ENCODE data around the gene RGS21. TPM values are rescaled to one million over a fixed set of nuclear protein-coding genes. Genes with fewer than 3 reads are reported as not detected.

Gene RGS21
- total RNA-seq, 1 experiment from 2014 or later = not detected

DNA sequence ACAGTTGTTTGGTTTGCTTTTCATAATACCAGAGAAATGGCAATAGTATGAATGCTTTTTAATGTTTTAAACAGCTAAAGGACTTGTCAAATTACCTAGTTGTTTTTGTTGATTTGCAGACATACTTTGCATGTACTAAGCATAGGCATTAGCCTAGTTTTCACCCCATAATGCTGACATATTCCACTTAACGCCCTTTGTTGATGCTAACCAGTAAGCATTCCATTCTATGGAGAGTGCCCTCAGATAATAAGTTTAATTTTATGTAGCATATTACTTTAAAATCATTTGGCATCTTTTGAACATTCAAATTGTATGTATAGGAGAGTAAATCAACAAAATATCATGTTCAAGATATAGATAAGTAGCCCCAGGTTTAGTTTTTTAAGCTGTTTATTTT is 32.5 kb downstream of the RGS21 start:
- Histone ChIP-seq H3K27me3 (ENCODE audit: insufficient read depth, low read depth) (no peaks in the 10 kb centered on the region), H3K79me2 (ENCODE audit: low read depth) (no peaks in the 10 kb centered on the region), H3F3A (ENCODE audit: insufficient read depth, low read depth) (no peaks in the 10 kb centered on the region), H3K9me3 (ENCODE audit: insufficient read depth, low read depth) (no peaks in the 10 kb centered on the region), H4K20me1 (ENCODE audit: insufficient read depth) (no peaks in the 10 kb centered on the region), H3K4me3 (no peak overlapping the region), H3K36me3 (ENCODE audit: low read depth) (no peaks in the 10 kb centered on the region), H3K27ac (no peak overlapping the region), H3K4me2 (no peak overlapping the region), H3K4me1 (replicated peaks; ENCODE audit: insufficient read depth) (no peaks in the 10 kb centered on the region), H3K9me2 (ENCODE audit: insufficient read depth) (no peaks in the 10 kb centered on the region; the same call in 1 of the 2 replicates), H2AFZ (no peak overlapping the region)
- no peak for TF ChIP-seq EZH2 (IDR thresholded peaks at IDR 0.05; ENCODE audit: low read depth)
- TF ChIP-seq, protein P1, sequence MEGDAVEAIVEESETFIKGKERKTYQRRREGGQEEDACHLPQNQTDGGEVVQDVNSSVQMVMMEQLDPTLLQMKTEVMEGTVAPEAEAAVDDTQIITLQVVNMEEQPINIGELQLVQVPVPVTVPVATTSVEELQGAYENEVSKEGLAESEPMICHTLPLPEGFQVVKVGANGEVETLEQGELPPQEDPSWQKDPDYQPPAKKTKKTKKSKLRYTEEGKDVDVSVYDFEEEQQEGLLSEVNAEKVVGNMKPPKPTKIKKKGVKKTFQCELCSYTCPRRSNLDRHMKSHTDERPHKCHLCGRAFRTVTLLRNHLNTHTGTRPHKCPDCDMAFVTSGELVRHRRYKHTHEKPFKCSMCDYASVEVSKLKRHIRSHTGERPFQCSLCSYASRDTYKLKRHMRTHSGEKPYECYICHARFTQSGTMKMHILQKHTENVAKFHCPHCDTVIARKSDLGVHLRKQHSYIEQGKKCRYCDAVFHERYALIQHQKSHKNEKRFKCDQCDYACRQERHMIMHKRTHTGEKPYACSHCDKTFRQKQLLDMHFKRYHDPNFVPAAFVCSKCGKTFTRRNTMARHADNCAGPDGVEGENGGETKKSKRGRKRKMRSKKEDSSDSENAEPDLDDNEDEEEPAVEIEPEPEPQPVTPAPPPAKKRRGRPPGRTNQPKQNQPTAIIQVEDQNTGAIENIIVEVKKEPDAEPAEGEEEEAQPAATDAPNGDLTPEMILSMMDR (conservative IDR thresholded peaks at IDR 0.05) = no peak
- POLR2A ChIA-PET (ENCODE audit: unreplicated experiment) = no interaction called here
- DNase-seq = no peak
- BruUV-seq (replicated peaks) = no TSS peak
- intact Hi-C loops (cut with micrococcal nuclease; ENCODE audit: unreplicated experiment) = no loop called here
- CTCF ChIA-PET = no interaction called here

DNA sequence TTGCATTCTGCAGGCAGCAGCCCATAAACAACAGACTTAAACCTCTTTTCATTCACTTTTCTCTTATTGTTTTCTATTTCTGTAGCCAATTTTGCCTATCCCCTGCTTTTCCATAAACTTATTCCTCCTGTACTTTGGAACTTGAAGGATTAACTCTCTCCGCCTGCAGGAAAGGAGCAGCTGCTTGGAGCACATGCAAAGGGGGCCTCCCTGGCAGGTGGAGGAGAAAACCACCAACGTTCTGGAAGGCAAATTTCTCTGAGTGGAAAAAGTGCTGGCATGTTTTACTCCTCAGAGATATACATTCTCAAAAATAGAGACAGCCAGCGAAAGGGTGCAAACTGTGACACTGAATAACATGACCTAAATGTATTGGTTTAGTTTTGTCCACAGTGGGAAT is 33.6 kb downstream of the RGS21 start:
- H3K79me2 ChIP-seq (ENCODE audit: low read depth) = no peaks in the 10 kb centered on the region
- BruUV-seq (replicated peaks) = no TSS peak
- H3K27me3 ChIP-seq (ENCODE audit: insufficient read depth, low read depth) = no peaks in the 10 kb centered on the region
- no peaks in the 10 kb centered on the region for H4K20me1 ChIP-seq (ENCODE audit: insufficient read depth)
- H3K9me2 ChIP-seq (ENCODE audit: insufficient read depth) = no peaks in the 10 kb centered on the region; the same call in 1 of the 2 replicates
- H3K4me3 ChIP-seq = no peak overlapping the region
- no peak overlapping the region for H3K4me2 ChIP-seq
- H3K27ac ChIP-seq = no peak overlapping the region
- no peaks in the 10 kb centered on the region for H3F3A ChIP-seq (ENCODE audit: insufficient read depth, low read depth)
- no peak overlapping the region for H2AFZ ChIP-seq
- POLR2A ChIA-PET (ENCODE audit: unreplicated experiment) = no interaction called here
- no peaks in the 10 kb centered on the region for H3K4me1 ChIP-seq (replicated peaks; ENCODE audit: insufficient read depth)
- no peak for DNase-seq
- CTCF ChIA-PET = no interaction called here
- intact Hi-C loops (cut with micrococcal nuclease; ENCODE audit: unreplicated experiment) = no loop called here
- no peaks in the 10 kb centered on the region for H3K9me3 ChIP-seq (ENCODE audit: insufficient read depth, low read depth)
- TF ChIP-seq, protein P1 (conservative IDR thresholded peaks at IDR 0.05) = no peak
- H3K36me3 ChIP-seq (ENCODE audit: low read depth) = no peaks in the 10 kb centered on the region

DNA sequence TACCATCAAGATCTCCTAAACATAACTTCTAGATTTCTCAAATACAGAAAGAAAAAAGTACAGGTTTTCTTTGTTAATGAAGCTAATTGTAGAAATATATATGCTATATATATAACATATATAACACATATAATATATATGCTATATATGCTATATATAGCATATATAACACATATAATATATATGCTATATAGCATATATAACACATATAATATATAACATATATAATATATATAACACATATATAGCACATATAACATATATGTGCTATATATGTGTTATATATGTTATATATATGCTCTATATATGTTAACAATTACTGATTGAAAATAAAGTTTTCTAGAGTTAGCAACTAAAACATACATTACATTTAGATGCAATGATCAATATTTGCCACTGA is 34.8 kb downstream of the RGS21 start:
- H3F3A ChIP-seq (ENCODE audit: insufficient read depth, low read depth) = no peaks in the 10 kb centered on the region
- H3K36me3 ChIP-seq (ENCODE audit: low read depth) = no peaks in the 10 kb centered on the region
- ChIA-PET CTCF (no interaction called here), POLR2A (ENCODE audit: unreplicated experiment) (interaction anchor here (0.7 kb wide), 1 partner anchor 416 kb away, joined by 7 read pairs; no protein-coding TSS in a partner anchor)
- no peaks in the 10 kb centered on the region for H4K20me1 ChIP-seq (ENCODE audit: insufficient read depth)
- no peaks in the 10 kb centered on the region; the same call in 1 of the 2 replicates for H3K9me2 ChIP-seq (ENCODE audit: insufficient read depth)
- H3K4me3 ChIP-seq = no peak overlapping the region
- no peaks in the 10 kb centered on the region for H3K27me3 ChIP-seq (ENCODE audit: insufficient read depth, low read depth)
- no TSS peak for BruUV-seq (replicated peaks)
- H3K4me1 ChIP-seq (replicated peaks; ENCODE audit: insufficient read depth) = no peaks in the 10 kb centered on the region
- no peaks in the 10 kb centered on the region for H3K9me3 ChIP-seq (ENCODE audit: insufficient read depth, low read depth)
- H3K27ac ChIP-seq = no peak overlapping the region
- no peak overlapping the region for H3K4me2 ChIP-seq
- DNase-seq = no peak
- H3K79me2 ChIP-seq (ENCODE audit: low read depth) = no peaks in the 10 kb centered on the region
- TF ChIP-seq, protein P1 (conservative IDR thresholded peaks at IDR 0.05) = no peak
- no peak for TF ChIP-seq EZH2 (IDR thresholded peaks at IDR 0.05; ENCODE audit: low read depth)
- intact Hi-C loops (cut with micrococcal nuclease; ENCODE audit: unreplicated experiment) = no loop called here
- no peak overlapping the region for H2AFZ ChIP-seq

Measured in PC-9 (cell line).